MG63 (cell line): ENCODE data around the gene MS4A18. TPM values are rescaled to one million over a fixed set of nuclear protein-coding genes. Genes with fewer than 3 reads are reported as not detected.

Source experiments
- DNase-seq: peaks from one replicate; pipeline ENCODE4 v3.0.0-alpha.2; 2020
- H3K27me3 ChIP-seq: fragments of 250-450 bp; sonication (Bioruptor Pico); 2 replicates; pipeline ENCODE4 v1.5.1; 2020; ENCODE audit warnings: mild to moderate bottlenecking, moderate library complexity
- H3K36me3 ChIP-seq: fragments of 250-450 bp; sonication (Bioruptor Pico); 2 replicates; pipeline ENCODE4 v1.5.1; 2020; ENCODE audit warnings: mild to moderate bottlenecking, moderate library complexity
- H3K4me3 ChIP-seq: fragments of 250-450 bp; sonication (Bioruptor Pico); 2 replicates; pipeline ENCODE4 v1.5.1; 2020; ENCODE audit warnings: mild to moderate bottlenecking, moderate library complexity
- H3K9me3 ChIP-seq: fragments of 250-450 bp; sonication (Bioruptor Pico); 2 replicates; pipeline ENCODE4 v1.5.1; 2020; ENCODE audit warnings: mild to moderate bottlenecking, moderate library complexity
- total RNA-seq: library from RNA; depleted of rRNA; stranded (reverse); fragments of >200 nt; shearing (Covaris generic); gene quantifications from 2 replicates; pipeline ENCODE4 v1.2.3, GENCODE V29; 2014; ENCODE audit warnings: low replicate concordance

Gene MS4A18
- total RNA-seq, 1 experiment from 2014 or later, result not detected

- Histone ChIP-seq H3K9me3 (peaks cover 2% of the 10 kb centered on the region; the same call in 1 of the 2 replicates), H3K4me3 (no peak overlapping the region), H3K36me3 (no peaks in the 10 kb centered on the region), H3K27me3 (no peaks in the 10 kb centered on the region)
- no peak for DNase-seq
Observed at GRCh38 chr11:60718524-60719316, 5.8 kb upstream of the MS4A18 start.

DNA sequence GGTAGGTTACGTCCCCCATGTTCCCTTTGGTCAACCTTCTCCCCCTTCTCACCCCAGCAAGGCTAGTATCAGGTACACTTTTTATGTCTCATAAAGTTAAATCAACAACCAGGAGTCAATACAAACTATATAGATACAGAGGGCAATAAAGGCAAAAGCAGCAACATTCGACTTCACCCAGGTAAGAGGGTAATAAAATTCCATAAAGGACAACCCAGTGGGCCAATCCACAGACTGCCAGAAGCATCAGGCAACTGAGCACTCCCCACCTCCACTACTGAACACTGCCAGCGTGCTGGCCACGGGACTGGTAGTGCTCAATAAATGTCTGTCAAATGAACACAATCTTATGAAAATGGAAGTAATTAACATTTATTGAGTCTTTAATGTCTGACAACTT is 5.1 kb upstream of the MS4A18 start:
- no peaks in the 10 kb centered on the region for H3K36me3 ChIP-seq
- no peak for DNase-seq
- no peaks in the 10 kb centered on the region for H3K27me3 ChIP-seq
- peaks cover 2% of the 10 kb centered on the region; the same call in 1 of the 2 replicates for H3K9me3 ChIP-seq
- no peak overlapping the region for H3K4me3 ChIP-seq

GRCh38 chr11:60720460-60720859 is 4.1 kb upstream of the MS4A18 start:
- Histone ChIP-seq H3K27me3 (no peaks in the 10 kb centered on the region), H3K4me3 (no peak overlapping the region), H3K36me3 (no peaks in the 10 kb centered on the region), H3K9me3 (peaks cover 2% of the 10 kb centered on the region; the same call in 1 of the 2 replicates)
- DNase-seq, result no peak

DNA sequence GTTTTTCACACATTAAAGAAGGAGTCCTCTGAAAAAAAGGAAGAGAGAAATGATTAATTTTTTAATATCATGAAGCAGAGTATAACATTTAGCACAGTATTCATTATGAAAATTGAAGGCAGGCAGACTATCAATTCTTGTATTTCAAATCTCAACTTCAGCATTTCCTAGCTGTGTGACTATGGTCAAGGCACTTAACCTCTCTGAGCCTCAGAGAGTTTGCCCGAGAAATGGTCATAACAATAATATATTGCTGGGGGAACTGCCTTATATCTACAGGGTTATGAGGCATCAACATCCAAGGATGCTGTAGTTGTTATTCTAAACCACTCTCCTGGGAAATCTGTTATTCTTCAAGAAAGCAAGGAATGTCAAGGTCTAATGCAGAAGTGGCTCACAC is 1.1 kb downstream of the MS4A18 start:
- no peaks in the 10 kb centered on the region for H3K36me3 ChIP-seq
- H3K27me3 ChIP-seq, result peaks cover 4% of the 10 kb centered on the region; the same call in 1 of the 2 replicates
- DNase-seq, result no peak
- no peak overlapping the region for H3K4me3 ChIP-seq
- H3K9me3 ChIP-seq, result no peaks in the 10 kb centered on the region

DNA sequence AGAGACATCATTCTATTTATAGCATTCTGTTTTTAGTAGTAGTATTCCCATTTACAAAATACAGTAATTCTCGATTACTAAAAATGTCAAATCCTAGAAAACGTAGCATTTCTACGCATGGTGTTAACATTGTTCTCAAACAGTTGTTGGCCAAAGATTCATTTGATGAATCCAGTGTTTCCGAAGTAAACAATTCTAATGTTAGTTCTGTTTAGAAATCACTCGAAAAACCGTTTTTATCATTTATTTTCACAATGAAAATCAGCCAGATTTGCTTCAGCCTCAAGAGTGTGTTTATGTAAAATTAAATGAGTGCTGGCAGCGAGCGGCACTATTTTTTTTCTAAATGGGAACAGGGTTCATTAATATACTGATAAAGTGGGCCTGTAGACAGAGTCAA is 7.1 kb downstream of the MS4A18 start:
- H3K27me3 ChIP-seq, result peaks cover 4% of the 10 kb centered on the region; the same call in 1 of the 2 replicates
- H3K4me3 ChIP-seq, result no peak overlapping the region
- H3K9me3 ChIP-seq, result no peaks in the 10 kb centered on the region
- DNase-seq, result no peak
- no peaks in the 10 kb centered on the region for H3K36me3 ChIP-seq

GRCh38 chr11:60734279-60734678 is 9.8 kb downstream of the MS4A18 start:
- DNase-seq, result no peak
- Histone ChIP-seq H3K9me3 (no peaks in the 10 kb centered on the region), H3K4me3 (no peak overlapping the region), H3K36me3 (no peaks in the 10 kb centered on the region), H3K27me3 (no peaks in the 10 kb centered on the region)

DNA sequence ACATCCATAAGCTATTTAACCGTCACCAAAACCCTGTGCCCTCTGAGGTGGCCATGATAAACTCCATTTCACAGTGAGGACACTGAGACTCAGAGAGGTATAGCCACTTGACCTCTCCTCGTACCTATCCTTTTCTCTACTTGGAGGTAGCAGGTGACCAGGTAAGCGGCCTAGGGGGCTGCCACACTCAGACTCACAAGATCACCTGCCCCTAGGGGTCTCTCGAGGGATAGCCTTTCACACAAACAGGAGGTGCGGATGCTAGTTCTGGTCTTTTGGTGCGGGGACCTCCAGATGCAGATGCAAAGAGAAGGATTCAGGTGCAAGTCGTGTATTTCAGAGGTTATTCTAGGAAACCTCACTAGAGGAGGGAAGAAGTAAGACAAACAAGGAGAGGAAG is 14.6 kb downstream of the MS4A18 start:
- DNase-seq, result no peak
- H3K27me3 ChIP-seq, result no peaks in the 10 kb centered on the region
- no peak overlapping the region for H3K4me3 ChIP-seq
- H3K36me3 ChIP-seq, result no peaks in the 10 kb centered on the region
- peaks cover 3% of the 10 kb centered on the region; the same call in 1 of the 2 replicates for H3K9me3 ChIP-seq

GRCh38 chr11:60740573-60740972 is 16.1 kb downstream of the MS4A18 start:
- Histone ChIP-seq H3K4me3 (no peak overlapping the region), H3K36me3 (no peaks in the 10 kb centered on the region), H3K27me3 (no peaks in the 10 kb centered on the region), H3K9me3 (peaks cover 3% of the 10 kb centered on the region; the same call in 1 of the 2 replicates)
- DNase-seq, result no peak

DNA sequence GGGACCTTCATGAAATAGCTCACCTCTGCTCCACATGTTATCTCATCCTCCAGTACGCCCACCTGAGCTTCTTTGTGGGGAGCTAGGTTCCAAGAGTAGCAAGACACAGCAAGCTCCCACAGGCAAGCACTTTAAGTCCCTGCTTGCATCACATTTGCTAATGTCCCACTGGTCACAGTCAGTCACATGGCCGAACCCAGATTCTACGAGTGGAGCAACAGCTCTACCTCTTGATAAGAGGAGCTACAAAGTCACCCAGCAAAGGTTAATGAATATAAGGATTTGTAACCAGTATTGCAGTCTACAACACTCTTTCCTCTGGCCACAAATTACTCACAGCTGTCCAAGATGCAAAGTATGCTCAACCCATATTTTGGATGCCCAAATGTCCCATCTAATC is 16.9 kb downstream of the MS4A18 start:
- Histone ChIP-seq H3K36me3 (no peaks in the 10 kb centered on the region), H3K4me3 (no peak overlapping the region), H3K27me3 (no peaks in the 10 kb centered on the region), H3K9me3 (peaks cover 3% of the 10 kb centered on the region; the same call in 1 of the 2 replicates)
- DNase-seq, result no peak

DNA sequence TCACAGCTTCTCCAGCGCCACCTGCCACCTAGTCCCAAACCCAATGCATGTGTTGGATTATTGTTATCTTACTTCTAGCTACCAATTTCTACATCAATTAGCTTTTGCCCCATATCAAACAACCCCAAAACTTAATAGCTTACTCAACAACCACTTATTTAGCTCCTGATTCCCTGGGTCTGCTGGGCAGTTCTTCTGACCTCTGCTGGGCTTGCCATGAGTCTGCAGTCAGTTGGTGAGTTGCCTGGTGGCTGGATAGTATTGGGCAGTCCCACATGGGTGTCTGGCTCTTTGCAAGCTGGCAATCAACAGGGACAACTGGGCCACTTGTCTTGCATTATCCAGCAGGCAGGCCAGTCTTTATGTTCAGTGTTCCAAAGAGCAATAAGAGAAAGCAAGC is 18.5 kb downstream of the MS4A18 start:
- no peaks in the 10 kb centered on the region for H3K36me3 ChIP-seq
- no peak overlapping the region for H3K4me3 ChIP-seq
- no peaks in the 10 kb centered on the region for H3K27me3 ChIP-seq
- DNase-seq, result no peak
- H3K9me3 ChIP-seq, result peaks cover 3% of the 10 kb centered on the region; the same call in 1 of the 2 replicates

GRCh38 chr11:60744114-60744513 is 19.6 kb downstream of the MS4A18 start:
- H3K4me3 ChIP-seq, result no peak overlapping the region
- H3K9me3 ChIP-seq, result peaks cover 3% of the 10 kb centered on the region; the same call in 1 of the 2 replicates
- no peaks in the 10 kb centered on the region for H3K36me3 ChIP-seq
- H3K27me3 ChIP-seq, result no peaks in the 10 kb centered on the region
- no peak for DNase-seq

DNA sequence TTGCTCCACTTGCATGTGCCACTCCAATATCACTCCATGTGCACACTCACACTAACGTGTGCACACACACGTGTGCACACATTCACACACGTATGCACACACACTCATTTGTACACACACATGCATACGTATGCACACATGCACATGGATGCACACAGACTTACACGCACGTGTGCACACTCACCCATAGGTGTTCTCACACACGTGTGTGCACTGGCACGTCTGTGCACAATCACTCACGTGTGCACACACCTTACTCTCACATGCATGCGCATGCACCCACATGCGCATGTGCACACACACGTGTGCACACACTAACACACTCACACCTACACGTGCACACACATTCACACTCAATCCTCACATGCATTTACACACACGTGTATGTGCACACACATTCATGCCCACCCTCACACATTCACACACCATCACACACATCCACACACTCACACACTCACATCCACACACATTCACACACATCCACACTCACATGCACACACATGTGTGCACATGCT is 22.9 kb downstream of the MS4A18 start:
- no peak overlapping the region for H3K4me3 ChIP-seq
- no peaks in the 10 kb centered on the region for H3K9me3 ChIP-seq
- no peaks in the 10 kb centered on the region for H3K27me3 ChIP-seq
- no peaks in the 10 kb centered on the region for H3K36me3 ChIP-seq
- no peak for DNase-seq

DNA sequence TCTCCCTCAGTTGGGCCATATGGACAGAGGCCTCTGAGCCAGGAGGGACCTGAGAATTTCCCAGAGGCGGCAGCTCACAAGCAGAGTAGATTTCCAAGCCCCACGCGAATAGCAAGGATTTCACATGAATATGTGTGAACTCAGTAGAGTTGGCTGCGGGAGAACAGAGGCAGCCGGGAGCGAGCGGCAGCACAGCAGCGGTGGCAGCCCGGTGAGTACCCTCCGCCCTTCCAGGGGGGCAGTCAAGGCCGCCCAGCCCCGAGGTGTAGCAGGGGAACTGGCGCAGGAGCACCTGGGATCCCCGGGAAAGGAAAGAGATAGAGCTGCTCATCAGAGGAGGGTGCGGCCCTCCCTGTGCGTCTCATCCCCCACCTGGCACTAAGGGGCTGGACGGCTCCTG is 23.7 kb downstream of the MS4A18 start:
- Histone ChIP-seq H3K27me3 (0 out of 2 replicates have a peak, but pooled peaks cover 3% of the 10 kb centered on the region), H3K9me3 (no peaks in the 10 kb centered on the region)

DNA sequence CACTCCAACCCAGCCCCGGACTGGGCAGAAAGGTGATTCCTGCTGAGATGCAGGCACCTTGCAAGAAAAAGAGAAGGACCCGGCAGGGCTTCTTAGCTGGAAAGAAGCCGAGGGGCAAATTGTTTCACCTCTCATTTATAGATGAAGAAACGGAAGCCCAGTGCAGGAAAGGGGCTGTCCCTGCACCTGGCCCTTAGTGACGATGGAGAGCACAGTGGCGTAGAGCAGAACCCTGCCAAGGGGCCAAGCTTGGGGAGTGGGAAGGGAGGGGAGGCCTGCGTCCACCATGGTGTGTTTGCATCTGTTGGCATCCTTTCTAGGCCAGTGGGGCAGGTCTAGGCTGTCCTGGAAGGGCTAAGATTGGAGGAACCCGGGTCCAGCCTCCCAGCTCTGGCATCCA is 24.3 kb downstream of the MS4A18 start:
- DNase-seq, result no peak
- Histone ChIP-seq H3K27me3 (0 out of 2 replicates have a peak, but pooled peaks cover 5% of the 10 kb centered on the region), H3K9me3 (no peaks in the 10 kb centered on the region), H3K36me3 (no peaks in the 10 kb centered on the region), H3K4me3 (no peak overlapping the region)

More for the DNA sequence above, 23.7 kb downstream of the MS4A18 start:
- no peak for DNase-seq
- Histone ChIP-seq H3K36me3 (no peaks in the 10 kb centered on the region), H3K4me3 (no peak overlapping the region)

- H3K27me3 ChIP-seq, result 0 out of 2 replicates have a peak, but pooled peaks cover 5% of the 10 kb centered on the region
- H3K4me3 ChIP-seq, result no peak overlapping the region
- no peaks in the 10 kb centered on the region for H3K36me3 ChIP-seq
- DNase-seq, result no peak
- no peaks in the 10 kb centered on the region for H3K9me3 ChIP-seq
Observed at GRCh38 chr11:60750911-60751310, 26.4 kb downstream of the MS4A18 start.

- DNase-seq, result no peak
- no peaks in the 10 kb centered on the region for H3K36me3 ChIP-seq
- peaks cover 9% of the 10 kb centered on the region for H3K27me3 ChIP-seq
- H3K9me3 ChIP-seq, result no peaks in the 10 kb centered on the region
- H3K4me3 ChIP-seq, result no peak overlapping the region
Observed at GRCh38 chr11:60753309-60753708, 28.8 kb downstream of the MS4A18 start.

GRCh38 chr11:60754887-60755286 is 30.4 kb downstream of the MS4A18 start:
- peaks cover 9% of the 10 kb centered on the region for H3K27me3 ChIP-seq
- H3K4me3 ChIP-seq, result no peak overlapping the region
- no peaks in the 10 kb centered on the region for H3K36me3 ChIP-seq
- no peaks in the 10 kb centered on the region for H3K9me3 ChIP-seq
- no peak for DNase-seq
